Activated CD8-positive, alpha-beta T cell treated with anti-CD3 and anti-CD28 coated beads for 36 hours (primary cell): ENCODE data around the gene CCDC102B. TPM values are rescaled to one million over a fixed set of nuclear protein-coding genes. Genes with fewer than 3 reads are reported as not detected.
"Not testable (repeated sequence)": the region's sequence is repeated elsewhere in the genome, so short reads cannot be mapped to it uniquely, and the experiment has no call there.

ENCODE experiments used
- ATAC-seq: fragments of 200-7000 bp; cut with Tn5 transposase; one replicate; pipeline ENCODE4 v1.10.0; 2021; ENCODE audit warnings: mild to moderate bottlenecking, moderate library complexity
- CTCF ChIA-PET: fragments of 350-600 bp; sonication (Branson Sonifier 250); formaldehyde crosslinking; loops from one replicate; lab custom pipeline; 2021; ENCODE audit warnings: antibody characterized with exemption; lab: Charles Lee
- POLR2A ChIA-PET: fragments of 350-600 bp; sonication (Branson Sonifier 250); formaldehyde crosslinking; loops from one replicate; lab custom pipeline; 2021; ENCODE audit warnings: antibody characterized with exemption; lab: Charles Lee
- DNase-seq: peaks from one replicate; pipeline ENCODE4 v3.0.0-alpha.2; 2020
- H3K27ac Mint-ChIP-seq: one replicate; pipeline ENCODE4 v1.8.0; 2021; ENCODE audit warnings: mild to moderate bottlenecking, mixed read lengths
- H3K27me3 Mint-ChIP-seq: one replicate; pipeline ENCODE4 v1.8.0; 2021; ENCODE audit warnings: mixed read lengths
- H3K36me3 Mint-ChIP-seq: one replicate; pipeline ENCODE4 v1.8.0; 2021; ENCODE audit warnings: low read depth, mixed read lengths
- H3K4me1 Mint-ChIP-seq: one replicate; pipeline ENCODE4 v1.8.0; 2021; ENCODE audit warnings: low read depth, mixed read lengths
- H3K4me3 Mint-ChIP-seq: one replicate; pipeline ENCODE4 v1.8.0; 2021; ENCODE audit warnings: mild to moderate bottlenecking, moderate library complexity, mixed read lengths
- H3K9me3 Mint-ChIP-seq: one replicate; pipeline ENCODE4 v1.8.0; 2021; ENCODE audit warnings: mixed read lengths
- intact Hi-C: fragments of 100-400 bp; cut with micrococcal nuclease; formaldehyde crosslinking; loops from one replicate; pipeline ENCODE4 v1.10.0; 2022
- total RNA-seq, 2 experiments: library from RNA; stranded (reverse); gene quantifications; one replicate each; pipeline ENCODE4 v1.2.3, GENCODE V29; 2021
- TF ChIP-seq, protein P1 (sequence below): fragments of 200-600 bp; IDR thresholded peaks from one replicate; pipeline ENCODE4 v1.8.0; 2022; ENCODE audit warnings: antibody characterized with exemption, mild to moderate bottlenecking

Gene CCDC102B
- total RNA-seq, 2 experiments from 2014 or later: 0.95 to 2.1 TPM

DNA sequence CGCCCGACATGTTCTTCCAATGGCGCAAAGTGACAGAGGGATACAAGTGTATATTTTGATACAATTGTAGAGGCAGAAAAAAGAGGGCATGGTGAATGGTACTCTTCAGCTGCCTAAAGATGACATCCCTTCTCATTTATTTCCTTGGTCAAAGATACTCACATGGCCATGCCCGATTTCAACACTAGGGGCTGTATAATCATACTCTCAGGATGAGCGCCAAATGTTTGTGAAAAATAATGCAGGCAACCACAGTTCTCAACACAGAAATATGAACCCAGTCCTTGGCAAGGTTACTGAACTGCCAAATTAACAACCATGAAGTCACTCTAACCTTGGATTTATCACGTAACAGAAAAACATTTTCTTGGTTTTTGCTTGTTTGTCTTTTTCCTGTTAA is 204.4 kb downstream of the CCDC102B start:
- no peaks in the 10 kb centered on the region for H3K9me3 Mint-ChIP-seq
- intact Hi-C loops: no loop called here
- no peaks in the 10 kb centered on the region for H3K4me1 Mint-ChIP-seq
- DNase-seq (peak; percentile 19), ATAC-seq (no peak)
- no peaks in the 10 kb centered on the region for H3K27me3 Mint-ChIP-seq
- no peak overlapping the region for H3K4me3 Mint-ChIP-seq
- no peak overlapping the region for H3K27ac Mint-ChIP-seq
- H3K36me3 Mint-ChIP-seq: no peaks in the 10 kb centered on the region
- ChIA-PET CTCF (no interaction called here), POLR2A (no interaction called here)
- TF ChIP-seq, protein P1, sequence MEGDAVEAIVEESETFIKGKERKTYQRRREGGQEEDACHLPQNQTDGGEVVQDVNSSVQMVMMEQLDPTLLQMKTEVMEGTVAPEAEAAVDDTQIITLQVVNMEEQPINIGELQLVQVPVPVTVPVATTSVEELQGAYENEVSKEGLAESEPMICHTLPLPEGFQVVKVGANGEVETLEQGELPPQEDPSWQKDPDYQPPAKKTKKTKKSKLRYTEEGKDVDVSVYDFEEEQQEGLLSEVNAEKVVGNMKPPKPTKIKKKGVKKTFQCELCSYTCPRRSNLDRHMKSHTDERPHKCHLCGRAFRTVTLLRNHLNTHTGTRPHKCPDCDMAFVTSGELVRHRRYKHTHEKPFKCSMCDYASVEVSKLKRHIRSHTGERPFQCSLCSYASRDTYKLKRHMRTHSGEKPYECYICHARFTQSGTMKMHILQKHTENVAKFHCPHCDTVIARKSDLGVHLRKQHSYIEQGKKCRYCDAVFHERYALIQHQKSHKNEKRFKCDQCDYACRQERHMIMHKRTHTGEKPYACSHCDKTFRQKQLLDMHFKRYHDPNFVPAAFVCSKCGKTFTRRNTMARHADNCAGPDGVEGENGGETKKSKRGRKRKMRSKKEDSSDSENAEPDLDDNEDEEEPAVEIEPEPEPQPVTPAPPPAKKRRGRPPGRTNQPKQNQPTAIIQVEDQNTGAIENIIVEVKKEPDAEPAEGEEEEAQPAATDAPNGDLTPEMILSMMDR: peak; percentile 47

DNA sequence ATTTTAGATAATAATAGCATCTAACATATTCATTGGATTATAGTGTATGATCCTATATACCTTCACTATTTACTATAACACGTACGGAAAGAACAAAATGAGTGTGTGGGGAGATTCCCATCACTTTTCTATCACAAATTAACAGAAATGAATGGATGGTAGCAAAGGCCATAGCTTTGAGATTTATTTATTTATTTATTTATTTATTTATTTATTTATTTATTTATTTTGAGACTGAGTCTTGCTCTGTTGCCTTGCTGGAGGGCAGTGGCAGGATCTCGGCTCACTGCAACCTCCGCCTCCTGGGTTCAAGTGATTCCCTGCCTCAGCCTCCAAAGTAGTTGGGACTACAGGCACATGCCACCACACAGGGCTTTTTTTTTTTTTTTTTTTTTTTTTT is 208.3 kb downstream of the CCDC102B start:
- intact Hi-C loops, CTCF ChIA-PET, H3K4me1 Mint-ChIP-seq: not testable (repeated sequence)

DNA sequence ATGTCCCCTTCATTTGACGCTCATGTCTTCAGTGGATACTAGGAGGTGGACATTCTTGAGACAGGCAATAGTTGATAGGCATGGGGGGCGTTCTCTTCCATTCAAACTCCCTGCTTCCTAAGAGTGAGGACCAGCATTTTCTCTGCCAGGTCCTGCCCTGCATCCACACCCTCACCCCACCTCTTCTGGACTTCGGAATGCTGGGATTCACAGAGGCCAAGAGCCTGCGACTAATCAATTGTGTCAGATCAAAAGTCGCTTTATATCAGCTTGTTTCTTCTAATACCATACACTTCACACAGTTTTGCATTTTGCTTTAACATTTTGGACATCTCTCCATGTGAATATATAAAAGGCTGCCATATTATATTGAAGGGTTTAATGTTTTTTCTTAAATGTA is 210.7 kb downstream of the CCDC102B start:
- Mint-ChIP-seq H3K4me1 (no peaks in the 10 kb centered on the region), H3K27ac (no peak overlapping the region), H3K4me3 (no peak overlapping the region), H3K9me3 (no peaks in the 10 kb centered on the region), H3K36me3 (no peaks in the 10 kb centered on the region), H3K27me3 (no peaks in the 10 kb centered on the region)
- TF ChIP-seq, protein P1: no peak
- intact Hi-C loops: no loop called here
- no peak for DNase-seq
- CTCF ChIA-PET: no interaction called here
- ATAC-seq: no peak
- POLR2A ChIA-PET: interaction anchor here (0.7 kb wide), 1 partner anchor 278 kb away, joined by 3 read pairs; no protein-coding TSS in a partner anchor

More for the DNA sequence above, 208.3 kb downstream of the CCDC102B start:
- H3K9me3 Mint-ChIP-seq, ATAC-seq, POLR2A ChIA-PET, H3K36me3 Mint-ChIP-seq, H3K27ac Mint-ChIP-seq, H3K4me3 Mint-ChIP-seq, H3K27me3 Mint-ChIP-seq, DNase-seq: not testable (repeated sequence)

DNA sequence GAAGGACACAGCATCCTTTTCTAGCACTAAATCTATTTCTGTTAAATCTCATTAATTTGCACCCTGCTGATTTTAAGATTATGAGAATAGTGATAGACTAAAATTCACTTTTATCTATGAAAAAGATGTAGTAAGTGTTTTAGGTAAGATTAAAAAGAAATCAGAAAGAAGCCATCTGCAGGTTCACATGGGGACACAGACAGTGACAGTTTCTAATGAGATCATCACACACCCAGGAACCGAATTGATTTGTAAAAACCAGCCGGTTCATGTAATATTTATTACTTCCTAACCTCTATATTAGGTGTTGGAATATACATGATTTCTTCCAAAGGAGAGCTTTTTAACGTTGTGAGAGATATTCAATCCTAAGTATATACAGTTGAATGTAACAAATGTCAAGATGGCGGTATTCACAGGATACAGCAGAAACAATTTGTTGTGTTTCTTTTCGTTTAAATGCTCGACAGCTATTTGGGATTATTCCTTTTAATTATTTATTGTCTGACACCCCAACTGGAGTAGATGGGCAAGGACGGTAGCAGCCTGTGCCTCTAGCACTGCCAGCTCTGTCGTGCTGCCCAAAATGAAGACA is 223.4 kb downstream of the CCDC102B start:
- no peaks in the 10 kb centered on the region for H3K27me3 Mint-ChIP-seq
- TF ChIP-seq, protein P1: no peak
- no peaks in the 10 kb centered on the region for H3K36me3 Mint-ChIP-seq
- H3K27ac Mint-ChIP-seq: no peak overlapping the region
- no peak overlapping the region for H3K4me3 Mint-ChIP-seq
- no peaks in the 10 kb centered on the region for H3K9me3 Mint-ChIP-seq
- ATAC-seq (no peak), DNase-seq (no peak)
- POLR2A ChIA-PET: no interaction called here
- CTCF ChIA-PET: no interaction called here
- H3K4me1 Mint-ChIP-seq: no peaks in the 10 kb centered on the region
- intact Hi-C loops: no loop called here

DNA sequence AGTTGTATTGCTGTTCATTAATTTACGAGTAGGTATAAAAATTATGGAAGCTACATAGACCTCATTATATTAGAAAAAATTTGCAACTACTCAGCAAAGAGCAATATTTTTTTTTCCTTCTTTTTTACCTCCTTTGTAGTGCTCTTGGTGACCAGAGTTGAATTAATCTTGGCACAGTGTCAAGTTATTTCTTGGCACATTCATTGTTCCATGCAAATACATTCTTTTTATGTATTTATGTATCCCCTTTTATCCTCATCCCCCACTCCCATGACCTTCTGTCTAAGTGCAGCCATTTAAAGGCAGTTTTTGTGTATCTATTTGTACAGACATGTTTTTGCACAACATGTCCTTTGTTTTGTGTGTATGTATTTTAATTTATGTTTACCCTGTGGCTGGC is 224.5 kb downstream of the CCDC102B start:
- intact Hi-C loops: no loop called here
- POLR2A ChIA-PET: no interaction called here
- no peaks in the 10 kb centered on the region for H3K36me3 Mint-ChIP-seq

More for the DNA sequence above, 224.5 kb downstream of the CCDC102B start:
- TF ChIP-seq, protein P1: no peak
- no peak for ATAC-seq
- Mint-ChIP-seq H3K4me3 (no peak overlapping the region), H3K4me1 (no peaks in the 10 kb centered on the region), H3K27me3 (no peaks in the 10 kb centered on the region), H3K27ac (no peak overlapping the region), H3K9me3 (no peaks in the 10 kb centered on the region)
- CTCF ChIA-PET: no interaction called here
- no peak for DNase-seq
